Stimulated activated CD8-positive, alpha-beta memory T cell treated with anti-CD3 and anti-CD28 coated beads, Interleukin-7, amount 100 ng/mL, for 1 hour (primary cell): Measurements from ENCODE around the gene DIAPH2.

Experiments
- DNase-seq, 2 donors: peaks; one replicate each; pipeline ENCODE4 v3.0.0-alpha.2; 2020; ENCODE audit warnings: low read depth in 2 of 2

DIAPH2 gene

DNA sequence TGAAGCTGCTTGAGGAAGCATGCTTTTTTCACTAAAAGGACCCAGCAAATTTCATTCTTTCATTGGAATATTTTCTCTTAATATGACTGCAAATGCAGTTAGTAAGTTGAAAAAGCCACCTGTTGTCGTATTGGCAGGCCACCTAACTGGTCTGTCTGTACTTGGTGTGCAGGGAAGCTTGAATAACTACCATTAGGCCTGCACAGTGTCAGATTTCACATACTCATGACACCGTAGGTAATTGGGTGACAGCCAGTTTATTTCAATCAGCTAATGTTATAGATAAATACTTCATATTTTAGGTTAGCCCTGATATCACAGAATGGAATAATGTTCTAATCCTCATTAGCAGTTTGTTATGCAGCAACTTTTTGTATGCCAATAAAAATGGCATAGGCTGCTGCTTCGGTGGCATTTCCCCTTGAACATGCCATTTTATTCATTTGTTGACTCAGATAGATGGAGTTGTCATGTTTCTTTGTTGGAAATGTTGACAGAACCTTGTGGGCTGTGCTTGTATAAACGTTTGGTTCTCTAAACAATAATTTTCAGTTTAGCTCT, 372.8 kb downstream of the DIAPH2 start:
- DNase-seq = no peak

DNA sequence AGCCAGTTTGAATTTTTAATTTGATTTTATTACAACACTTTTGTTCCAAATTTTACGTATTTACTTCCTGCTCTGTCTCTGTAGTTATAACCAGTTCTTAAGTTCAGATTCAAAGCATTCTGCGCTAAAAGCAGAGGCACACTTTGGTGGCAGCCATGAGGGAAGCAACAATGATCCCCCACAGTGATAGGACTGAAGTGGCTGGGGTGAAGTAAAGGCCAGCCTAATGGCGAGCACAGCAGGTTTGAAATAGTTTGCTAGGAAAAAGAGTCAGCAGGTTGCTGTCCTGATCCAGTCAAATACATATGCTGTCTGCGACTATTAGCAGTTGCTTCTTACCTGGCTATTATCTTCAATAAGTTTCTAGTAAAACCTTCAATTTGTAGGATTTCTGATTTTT, 375.4 kb downstream of the DIAPH2 start:
- DNase-seq = no peak

DNA sequence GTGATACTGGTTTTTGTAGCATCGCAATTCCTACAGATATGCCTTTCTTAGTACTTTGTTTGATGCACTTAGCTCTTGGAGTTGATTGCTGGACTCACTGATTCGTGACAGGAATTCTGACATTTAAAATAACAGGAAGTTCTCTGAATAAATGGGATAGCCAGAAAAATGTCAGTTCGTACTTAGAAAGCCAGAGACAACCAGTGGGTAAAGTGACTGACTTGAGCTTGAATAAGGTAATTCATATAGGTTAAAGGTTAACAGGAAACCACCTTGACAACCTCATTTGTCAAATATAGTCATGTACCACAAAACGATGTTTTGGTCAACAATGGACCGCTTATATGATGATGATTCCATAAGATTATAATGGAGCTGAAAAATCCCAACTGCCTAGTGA, 380.4 kb downstream of the DIAPH2 start:
- DNase-seq = no peak

DNA sequence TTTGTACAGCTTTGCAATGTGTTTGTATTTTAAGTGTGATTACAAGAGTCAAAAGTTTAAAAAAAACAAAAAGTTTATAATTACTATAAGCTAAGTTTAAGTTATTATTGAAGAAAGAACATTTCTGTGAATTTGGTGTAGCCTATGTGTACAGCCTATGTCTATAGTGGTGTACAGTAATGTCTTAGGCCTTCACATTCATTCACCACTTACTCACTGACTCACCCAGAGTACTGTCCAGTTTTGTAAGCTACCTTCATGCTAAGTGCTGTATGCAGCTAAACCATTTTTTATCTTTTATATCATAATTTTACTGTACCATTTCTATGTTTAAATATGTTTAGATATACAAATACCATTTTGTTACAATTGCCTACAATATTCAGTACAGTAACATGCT, 381.3 kb downstream of the DIAPH2 start:
- DNase-seq = no peak

DNA sequence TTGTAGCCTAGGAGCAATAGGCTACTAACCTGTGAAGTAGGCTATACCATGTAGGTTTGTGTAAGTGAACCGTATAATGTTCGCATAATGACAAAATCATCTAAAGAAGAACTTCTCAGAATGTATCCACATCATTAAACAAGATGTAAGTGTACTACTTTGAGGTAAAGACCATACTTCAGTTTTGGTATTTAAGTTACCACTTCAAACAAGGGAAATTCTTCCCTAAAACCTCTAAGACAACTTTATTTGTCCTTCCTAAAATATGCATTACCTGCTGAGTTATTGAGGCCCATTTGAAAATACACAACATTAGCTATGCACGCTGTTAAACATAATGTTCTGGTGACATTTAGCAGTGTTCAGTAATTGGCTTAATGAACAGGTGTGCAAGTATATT, 381.7 kb downstream of the DIAPH2 start:
- DNase-seq = no peak

DNA sequence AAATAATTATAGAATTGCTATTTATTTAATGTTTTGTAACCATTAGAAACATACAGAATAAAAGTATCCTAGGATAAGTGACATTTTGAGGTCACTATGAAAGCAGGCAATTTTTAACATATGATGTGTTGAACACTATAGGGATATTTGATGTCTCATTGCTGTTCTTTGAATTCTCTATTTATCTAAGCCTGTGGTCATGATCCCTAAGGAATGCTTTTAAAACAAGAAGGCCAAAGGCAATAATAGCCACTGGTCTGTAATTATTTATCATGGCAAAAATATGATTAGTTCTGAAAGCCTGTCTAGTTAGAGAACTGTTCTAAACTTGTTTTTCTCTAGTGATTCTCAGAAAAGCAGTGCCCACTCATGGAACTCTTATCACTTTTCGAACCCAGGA, 385.7 kb downstream of the DIAPH2 start:
- no peak for DNase-seq

DNA sequence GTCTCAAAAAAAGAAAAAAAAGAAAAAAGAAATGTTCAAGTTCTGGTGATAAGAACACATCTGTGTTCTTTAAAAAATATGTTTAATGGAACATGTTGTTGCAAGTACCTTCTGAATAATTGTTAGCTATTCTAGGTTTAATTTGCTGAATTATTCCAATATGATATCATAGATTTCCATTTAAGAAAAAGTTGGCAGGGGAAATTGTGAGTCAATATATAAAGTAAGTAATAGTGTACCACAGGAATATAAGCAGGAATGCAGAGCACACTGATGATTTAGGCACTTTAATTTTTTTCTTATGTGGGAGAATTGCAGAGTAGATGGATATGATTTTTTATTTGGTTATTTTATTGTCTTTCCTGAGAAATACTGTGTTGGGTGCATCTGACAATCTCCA, 389.8 kb downstream of the DIAPH2 start:
- DNase-seq = no peak

DNA sequence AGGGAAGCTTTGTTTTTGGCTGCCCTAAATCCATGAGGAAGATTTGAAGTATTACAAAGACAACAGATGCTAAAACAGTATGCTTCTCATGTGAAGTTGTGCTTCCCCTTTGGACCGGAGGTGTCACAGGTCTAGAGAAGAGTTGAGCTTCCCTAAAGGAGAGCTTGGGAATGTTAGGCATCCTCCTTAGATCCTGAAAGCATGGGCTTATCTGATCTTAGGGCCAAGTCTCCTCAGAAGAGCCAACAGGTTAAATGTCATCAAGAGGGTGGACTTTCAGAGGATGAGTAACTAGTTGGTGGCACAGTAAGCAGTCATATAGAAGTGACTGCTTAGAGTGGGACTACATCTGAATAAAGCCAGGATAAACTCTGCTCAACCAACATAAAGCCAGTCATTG, 404.5 kb downstream of the DIAPH2 start:
- no peak for DNase-seq

DNA sequence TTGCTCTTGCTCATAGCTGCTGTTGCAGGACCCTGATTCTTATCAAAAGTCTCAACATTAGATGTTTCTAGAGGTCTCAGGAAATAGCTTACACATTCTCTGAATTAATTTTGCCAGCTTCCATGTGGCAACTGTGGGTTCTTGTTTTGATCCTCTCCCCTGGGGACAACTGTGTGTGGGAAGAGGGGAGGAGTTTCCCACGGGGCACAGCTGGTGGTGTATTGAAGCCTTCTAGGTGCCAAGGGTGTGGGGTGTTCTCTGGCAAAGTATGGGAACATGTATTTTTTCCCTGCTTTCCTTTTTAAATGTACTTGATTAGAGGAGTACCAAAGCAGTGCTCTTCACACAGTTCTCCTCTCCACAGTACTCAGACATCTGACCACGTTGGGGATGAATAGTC, 411.7 kb downstream of the DIAPH2 start:
- DNase-seq = no peak

DNA sequence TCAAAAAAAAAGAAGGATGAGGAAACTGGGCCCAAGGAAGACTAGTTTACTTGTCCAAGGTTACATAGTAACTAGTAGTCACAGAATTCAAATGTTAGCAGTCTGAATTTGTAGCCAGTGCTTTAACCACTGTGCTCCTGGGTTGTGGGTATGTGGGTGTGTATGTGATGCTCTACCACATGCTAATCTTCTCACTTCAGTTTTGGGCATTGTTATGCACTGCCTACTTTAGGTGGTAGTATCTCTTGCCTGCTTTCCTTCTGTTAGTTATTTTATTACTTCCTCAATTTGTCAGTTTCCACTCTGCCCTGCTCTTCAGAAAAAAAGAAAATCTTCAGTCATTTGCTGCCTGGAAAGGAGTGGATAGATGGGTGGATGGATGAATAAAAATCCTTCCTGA, 418.3 kb downstream of the DIAPH2 start:
- DNase-seq = no peak

DNA sequence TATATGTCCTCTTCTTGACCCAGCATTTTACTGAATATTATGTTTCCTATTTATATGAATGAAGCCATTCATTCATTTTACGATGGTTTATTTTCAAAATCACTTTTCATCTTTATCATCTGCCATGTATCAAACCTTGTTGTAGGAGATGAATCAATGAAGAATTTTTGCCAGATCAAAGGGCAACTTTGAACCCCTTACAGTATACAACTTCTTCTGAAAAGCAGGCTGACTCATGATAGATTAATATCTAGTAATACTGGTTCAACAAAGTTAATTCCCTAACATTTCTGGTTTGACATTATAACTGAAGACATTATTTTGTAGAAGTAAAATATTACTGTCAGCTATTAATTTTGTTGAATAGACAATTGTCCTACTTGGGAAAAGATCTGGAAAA, 425.1 kb downstream of the DIAPH2 start:
- no peak for DNase-seq

DNA sequence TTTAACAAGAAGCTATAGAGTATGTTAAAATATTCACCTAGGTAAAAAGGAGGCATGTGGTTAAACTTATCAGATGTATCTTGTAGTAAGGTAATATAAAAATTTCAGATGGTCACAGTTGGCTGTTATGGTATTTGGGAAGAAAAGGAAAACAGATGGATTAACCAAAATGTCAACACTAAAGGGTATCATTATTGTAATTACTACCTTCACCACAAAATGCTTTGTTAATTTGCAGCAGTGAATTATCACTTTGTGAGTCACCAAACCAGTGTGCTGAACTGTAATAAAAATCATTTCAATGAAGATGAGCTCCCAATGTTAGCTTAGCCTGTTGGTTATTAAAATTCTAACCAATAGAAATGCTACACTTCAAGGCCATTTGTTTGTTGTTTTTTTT, 432.9 kb downstream of the DIAPH2 start:
- DNase-seq = no peak

DNA sequence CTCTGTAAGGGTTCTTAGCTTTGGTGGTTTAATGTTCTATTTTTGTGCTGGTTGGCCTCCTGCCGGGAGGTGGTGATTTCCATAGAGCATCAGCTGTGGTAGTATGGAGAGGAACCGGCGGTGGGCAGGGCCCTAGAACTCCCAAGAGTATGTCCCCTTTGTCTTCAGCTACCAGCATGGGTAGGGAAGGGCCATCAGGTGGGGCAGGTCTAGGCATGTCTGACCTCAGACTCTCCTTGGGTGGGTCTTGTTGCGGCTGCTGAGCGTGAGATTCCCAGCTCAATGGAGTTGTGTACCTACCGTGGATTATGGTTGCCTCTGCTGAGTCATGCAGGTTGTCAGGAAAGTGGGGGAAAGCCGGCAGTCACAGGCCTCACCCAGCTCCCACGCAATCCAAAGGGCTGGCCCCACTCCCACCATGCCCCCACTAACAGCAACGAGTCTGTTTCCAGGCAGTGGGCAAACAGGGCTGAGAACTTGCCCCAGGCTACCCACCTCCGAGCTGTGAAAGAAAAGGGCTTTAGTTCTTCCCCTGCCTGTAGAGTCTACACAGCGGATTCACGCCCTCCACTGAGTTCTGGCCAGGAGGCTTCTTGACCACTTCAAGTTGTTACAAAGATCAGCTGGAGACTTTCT, 434.9 kb downstream of the DIAPH2 start:
- DNase-seq = no peak

DNA sequence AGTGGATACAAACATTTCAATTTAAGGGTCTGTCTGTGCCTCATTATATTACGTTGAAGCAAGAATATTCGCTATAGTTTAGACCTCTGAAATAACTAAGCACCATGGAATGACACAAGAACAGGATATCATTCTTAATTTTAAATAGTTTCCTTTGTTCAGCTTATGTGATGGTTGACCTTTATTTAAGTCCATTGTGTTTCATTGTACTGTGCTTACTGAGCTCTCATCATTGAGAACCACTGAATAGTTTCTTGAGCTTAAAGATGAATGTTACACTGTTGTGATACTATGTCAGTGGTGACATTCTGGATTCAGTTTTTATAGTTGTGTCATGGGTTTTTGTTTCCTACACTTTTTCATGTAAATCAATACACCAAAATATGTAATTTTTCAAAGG, 438.4 kb downstream of the DIAPH2 start:
- DNase-seq = no peak

DNA sequence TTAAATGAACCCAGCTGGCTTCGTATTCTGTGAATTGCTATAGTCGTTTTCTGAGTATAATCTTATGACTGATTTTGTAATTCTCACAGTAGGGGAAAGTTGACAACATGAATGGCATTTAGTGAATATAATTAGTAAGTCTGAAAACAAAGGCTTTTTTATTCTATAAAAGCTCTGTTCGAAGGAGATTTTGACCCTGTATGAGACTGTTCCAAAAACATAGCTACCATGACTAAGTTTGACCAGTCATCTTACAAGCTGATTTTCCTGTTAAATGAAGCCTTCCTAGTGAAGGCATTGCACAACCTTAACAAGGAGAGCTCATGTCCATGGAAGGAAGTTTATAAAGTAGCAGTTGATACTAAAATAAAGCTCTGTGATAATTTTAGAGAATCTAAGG, 441.4 kb downstream of the DIAPH2 start:
- no peak for DNase-seq

DNA sequence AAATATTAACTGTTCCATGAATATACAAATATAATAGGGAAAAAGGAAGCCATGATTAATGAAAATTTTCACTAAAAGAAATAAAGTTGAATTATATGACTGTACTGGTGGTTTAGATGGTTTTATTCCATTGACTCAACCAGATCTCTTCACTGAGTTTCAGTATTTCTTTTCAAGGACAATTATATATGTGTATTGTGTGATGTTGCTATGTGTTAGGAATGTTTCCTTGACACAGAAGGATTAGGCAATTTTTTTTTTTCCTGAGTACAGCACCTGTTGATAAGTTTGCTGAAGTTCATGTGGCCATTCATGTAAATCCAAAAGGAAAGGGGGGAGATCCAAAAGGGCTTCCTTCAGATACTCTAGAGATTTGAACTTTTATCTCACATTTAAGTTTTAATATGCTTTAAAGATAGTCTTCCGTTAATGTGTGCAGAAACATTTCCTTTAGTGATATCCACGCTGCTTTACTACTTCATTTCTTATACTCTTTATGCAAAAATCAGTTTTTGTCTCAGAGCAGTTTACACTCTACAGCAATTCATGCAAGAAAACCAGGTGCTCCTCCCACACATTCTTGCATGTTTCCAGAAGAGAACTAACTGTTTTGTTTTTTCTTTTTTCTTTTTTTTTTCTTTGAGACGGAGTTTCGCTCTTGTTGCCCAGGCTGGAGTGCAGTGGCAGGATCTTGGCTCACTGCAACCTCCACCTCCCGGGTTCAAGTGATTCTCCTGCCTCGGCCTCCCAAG, 448.2 kb downstream of the DIAPH2 start:
- no peak for DNase-seq

DNA sequence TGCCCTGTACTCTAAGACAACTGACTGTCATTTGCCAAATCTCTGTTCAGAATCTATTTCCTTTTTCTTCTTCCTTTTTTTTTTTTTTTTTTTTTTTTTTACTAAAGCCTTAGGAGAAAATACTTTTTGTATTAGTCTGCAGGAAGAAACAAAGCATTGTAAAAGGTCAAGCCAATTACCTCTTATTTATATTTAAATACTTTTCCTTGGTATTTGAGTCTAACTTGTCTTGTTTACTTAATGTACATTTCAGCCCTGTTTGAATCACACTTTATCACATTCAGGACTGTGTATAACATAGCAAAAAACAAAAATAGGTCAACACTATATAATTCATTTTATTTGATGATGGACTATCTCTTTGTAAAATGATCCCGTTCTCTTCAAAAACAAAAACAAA, 461.3 kb downstream of the DIAPH2 start:
- DNase-seq = no peak

DNA sequence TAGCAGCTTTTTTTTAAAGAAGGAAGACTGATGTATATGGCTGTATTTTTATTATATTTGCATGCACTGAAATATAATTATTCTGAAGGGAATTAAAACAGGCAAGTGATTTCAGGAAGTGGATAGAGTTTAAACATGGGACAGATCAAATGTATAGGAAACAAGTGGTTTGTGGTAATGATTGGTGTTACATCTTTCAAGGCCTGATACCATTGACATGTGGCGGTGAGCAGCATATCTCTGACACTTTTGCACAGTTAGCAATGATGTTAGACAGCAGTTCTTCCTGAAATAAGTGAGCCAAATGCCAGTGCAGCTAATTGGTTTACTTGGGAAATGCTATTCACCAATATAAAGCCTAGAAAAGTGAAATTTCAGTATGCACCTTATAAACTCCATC, 471.2 kb downstream of the DIAPH2 start:
- DNase-seq = no peak

DNA sequence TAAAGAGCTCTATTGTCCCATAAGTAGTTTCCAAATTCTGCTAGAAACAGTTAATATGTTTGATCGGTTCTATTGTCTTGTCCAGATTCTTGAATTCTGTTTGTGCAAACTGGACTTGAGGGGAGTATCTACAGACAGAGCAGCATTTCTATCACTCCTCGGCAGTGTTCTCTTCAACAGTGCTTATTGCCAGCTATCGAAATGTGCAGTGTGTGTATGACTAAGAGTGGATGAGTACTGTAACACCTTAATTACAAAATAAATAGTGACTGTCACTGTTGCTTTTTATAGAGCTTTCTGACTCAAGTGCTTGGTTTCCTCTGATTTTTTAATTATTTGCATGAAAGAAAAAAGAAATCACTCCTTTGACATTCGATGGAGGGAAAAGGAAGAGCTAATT, 473.6 kb downstream of the DIAPH2 start:
- DNase-seq = no peak

DNA sequence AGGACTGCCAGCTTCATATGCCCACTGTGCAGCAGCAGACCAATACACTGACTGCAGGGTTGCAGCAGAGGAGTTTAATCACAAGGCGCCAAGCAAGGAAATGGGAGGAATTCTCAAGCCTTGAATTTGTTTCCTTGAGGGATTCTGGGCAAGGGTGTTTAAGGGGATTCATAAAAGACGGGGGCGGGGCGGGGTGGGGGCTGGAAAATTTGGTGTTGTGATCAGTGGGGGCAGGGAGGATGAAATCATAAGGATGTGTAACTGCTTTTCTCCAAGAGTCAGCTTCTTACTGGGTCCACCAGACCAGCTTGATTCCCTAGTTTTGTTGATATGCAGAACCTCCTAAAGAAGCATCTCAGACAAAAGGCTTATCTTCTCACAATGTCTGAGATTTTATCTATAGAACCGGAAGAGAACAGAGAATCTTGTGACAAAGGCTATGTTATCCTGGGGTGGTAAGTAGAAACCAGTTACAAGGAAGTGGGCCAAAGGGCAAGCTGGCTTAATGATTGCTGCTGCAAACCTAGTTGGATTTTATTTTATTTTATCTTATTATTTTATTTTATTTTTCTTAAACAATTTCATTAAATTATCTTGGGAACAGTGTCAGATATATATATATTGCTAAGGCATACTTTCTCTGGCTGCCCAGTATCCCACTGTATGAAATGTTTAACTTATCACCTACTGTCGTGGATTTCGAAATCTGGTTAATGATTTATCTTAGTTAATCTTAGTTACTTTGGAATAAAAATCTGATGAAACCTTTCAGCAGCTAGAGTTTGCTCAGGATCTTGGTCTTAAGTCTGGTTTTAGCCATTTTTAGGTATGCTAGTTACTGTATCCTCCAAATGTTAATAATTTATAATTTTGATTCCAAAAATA, 475.5 kb downstream of the DIAPH2 start:
- no peak for DNase-seq

DNA sequence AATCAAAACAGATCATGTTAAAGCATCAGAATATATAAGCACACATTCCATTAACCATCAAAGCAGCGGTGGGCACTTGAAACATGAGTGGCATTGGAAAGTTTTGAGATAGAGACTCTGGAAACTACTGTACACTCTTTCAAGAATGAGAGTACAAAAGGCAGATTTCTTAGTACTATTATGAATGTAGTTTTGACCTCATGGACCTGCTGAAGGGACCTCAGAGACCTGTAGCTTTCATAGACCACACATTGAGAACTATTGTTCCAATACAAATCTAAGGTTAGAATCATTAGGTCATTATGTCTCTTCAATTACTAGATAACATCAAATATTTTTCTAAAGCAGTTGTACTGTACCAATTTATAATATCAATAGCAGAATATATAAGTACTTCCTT, 482.7 kb downstream of the DIAPH2 start:
- DNase-seq = no peak

DNA sequence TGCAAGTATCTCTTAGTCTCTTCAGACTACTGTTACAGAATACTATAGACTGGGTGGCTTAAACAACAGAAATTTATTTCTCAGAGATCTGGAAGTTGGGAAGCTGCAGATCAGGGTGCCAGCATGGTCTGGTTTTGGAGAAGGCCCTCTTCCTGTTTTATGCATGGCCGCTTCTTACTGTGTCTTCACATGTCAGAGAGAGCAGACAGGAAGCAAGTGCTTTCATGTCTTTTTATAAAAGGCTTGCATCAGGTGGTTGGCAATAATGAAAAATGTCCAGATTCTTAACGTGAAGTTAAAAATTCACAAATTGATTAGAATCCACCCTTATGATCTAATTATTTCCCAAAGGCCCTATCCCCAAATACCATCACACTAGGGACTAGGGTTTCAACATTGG, 484.0 kb downstream of the DIAPH2 start:
- DNase-seq = no peak

DNA sequence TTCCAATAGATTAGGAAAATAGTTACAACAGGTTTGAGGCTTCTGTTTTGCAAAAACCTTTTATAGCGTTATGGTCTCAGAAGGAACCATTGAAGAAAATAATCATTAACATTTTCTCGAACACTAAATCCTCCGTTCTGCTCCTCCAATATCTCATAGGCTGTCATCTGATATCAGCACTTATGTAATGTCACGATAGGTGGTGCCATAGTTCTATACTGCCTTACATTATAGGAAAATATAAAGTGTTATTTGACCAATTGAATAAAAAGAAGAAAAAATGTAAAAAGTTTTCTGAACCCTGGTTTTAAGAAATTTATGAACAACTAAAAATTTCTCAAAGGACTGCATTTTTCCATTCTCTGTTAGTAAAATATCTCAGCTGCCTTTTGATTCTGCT, 490.5 kb downstream of the DIAPH2 start:
- DNase-seq = no peak
